HG03354 (cell line): ENCODE data around the gene TECPR1.
A peak's percentile ranks its signal among the peaks of the same experiment; 100 is the strongest.

ENCODE experiments used
- ATAC-seq: cut with Tn5 transposase; IDR thresholded peaks from one replicate; pipeline ENCODE4 v1.9.1; 2021; ENCODE audit warnings: mild to moderate bottlenecking; ENCODE audit not compliant: unreplicated experiment, poor library complexity, severe bottlenecking

TECPR1 gene

GRCh38 chr7:98174334-98175259 lies 77.4 kb downstream of the TECPR1 start:
- ATAC-seq, result no peak

GRCh38 chr7:98171449-98171848 lies 80.6 kb downstream of the TECPR1 start:
- ATAC-seq, result no peak

DNA sequence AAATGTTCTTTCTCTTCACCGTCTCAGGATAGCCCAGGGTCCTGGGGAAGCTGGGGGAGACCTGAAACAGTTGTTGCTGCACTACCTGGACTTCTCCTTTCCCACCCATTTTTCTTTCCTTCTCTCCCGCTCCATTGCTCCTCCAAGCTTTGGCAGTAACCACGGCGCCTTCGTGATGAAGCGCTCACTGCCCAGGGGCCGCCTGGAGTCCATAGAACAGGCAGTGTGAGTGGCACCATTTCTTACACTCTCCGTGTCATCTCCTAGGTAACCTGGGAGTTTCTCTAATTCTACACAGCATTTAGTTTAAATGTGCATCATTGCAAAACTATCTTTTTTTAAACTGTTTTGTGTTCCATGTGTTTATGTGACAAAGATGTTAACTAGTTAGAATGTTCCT lies 81.1 kb downstream of the TECPR1 start:
- no peak for ATAC-seq

GRCh38 chr7:98168904-98169621 lies 83.0 kb downstream of the TECPR1 start:
- ATAC-seq, result no peak

- peak; percentile 79 for ATAC-seq
Measured at GRCh38 chr7:98168181-98168903, 83.7 kb downstream of the TECPR1 start.

DNA sequence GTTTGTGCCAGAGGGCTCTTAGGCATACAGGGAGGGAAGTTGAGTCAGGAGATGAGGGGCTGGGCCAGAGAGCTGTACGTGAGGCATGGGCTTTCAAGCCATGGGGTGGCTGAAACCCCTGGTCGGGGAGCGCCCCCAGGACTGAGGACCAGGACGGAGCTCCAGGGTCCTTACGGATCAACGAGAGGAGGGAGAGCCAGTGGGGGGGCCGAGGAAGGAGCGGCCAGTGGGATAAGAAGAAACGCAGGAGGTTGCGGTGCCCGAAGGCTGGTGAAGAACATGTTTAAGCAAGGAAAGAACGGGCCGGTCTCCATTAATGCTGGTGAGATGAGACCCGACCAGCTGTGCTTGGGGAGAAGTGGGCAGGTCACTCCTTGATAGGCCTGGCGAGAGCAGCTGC lies 84.4 kb downstream of the TECPR1 start:
- ATAC-seq, result no peak

GRCh38 chr7:98166668-98166970 lies 85.4 kb downstream of the TECPR1 start:
- no peak for ATAC-seq

DNA sequence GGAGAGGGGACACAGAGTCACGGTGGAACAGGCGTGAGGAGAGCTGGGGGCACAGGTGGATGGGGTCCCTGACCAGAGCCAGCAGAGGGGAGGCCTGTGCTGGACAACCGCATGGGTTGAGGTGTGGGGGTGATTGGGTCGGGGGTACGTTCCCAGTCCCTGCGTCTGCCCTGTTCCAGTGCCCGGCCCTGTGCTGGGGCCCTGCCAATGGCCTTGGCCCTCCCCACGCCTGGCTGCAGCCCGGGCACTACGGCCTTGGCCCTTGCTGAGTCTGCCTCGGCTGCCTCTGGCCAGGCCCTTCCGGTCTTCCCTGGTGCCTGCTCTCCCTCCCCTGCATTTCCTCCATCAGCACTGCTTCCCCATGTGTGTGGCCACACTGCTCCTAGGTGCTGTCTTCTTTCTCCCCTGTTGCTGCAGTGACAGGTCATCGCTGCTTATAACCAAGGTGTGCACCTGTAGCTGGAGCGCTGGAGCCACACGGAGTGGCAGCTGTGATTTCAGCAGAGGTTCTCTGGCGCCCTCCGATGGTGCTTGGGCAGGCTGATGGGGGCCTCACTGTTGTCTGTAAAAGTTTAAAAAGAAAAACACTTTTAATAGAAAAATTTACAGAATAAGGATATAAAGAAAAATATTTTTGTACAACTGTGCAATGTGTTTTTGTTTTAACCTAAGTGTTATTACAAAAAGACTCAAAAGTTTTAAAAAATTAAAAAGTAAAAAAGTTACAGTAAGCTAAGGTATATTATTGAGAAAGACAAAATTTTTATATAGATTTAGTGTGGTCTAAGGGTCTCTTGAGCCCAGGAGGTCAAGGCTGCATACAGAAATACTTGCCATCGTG lies 86.0 kb downstream of the TECPR1 start:
- ATAC-seq, result peak; percentile 65
